Measurements from ENCODE around the gene CACNA2D4. TPM values are rescaled to one million over a fixed set of nuclear protein-coding genes. Genes with fewer than 3 reads are reported as not detected.

The CACNA2D4 gene
- total and polyA plus RNA-seq, 2 of the 13 experiments (the other 11 are each of a cell fraction or from before 2014, with no cell fraction given), result 14.2 to 136 TPM

DNA sequence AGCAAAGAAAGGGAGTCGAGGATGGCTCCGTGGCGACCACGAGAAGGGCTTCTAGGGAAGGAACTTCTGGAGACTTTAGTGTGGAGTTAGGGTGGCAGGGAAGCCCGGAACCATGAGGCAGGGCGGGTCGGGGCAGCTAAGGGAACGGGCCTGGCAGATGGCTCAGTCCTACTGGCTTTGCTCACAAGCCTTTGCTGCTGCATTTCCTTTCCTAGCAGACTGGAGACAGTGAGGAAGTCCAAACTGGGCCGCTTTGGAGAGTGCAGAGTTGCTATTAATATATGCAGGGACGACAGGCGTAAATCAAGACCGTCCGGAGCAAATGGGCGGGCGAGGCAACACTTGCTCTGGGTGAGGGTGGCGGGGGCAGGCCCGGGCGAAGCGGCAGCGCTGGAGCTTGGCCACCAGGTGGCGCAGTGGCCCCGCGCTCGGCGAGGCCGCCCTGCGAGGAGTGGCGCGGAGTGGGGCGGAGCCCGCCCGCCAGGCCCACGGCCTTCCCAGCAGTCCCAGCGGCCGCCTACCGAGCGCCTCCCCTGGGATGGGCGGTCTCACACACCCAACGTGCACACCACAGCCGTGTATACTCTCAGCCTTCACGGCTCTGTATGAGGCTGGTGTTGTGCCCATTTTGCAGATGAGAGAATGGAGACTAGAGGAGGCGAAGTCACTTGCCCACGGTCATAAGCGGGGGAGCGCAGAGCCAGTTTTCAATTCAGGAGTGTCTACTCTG lies 122.5 kb downstream of the CACNA2D4 start (continued):
- peak; percentile 78 for TF ChIP-seq TARDBP (CRISPR knock-in tag; IDR thresholded peaks at IDR 0.05)
- TF ChIP-seq ZNF552 (CRISPR knock-in tag; IDR thresholded peaks at IDR 0.05; ENCODE audit: borderline replicate concordance), result no peak
- TF ChIP-seq, protein P1, sequence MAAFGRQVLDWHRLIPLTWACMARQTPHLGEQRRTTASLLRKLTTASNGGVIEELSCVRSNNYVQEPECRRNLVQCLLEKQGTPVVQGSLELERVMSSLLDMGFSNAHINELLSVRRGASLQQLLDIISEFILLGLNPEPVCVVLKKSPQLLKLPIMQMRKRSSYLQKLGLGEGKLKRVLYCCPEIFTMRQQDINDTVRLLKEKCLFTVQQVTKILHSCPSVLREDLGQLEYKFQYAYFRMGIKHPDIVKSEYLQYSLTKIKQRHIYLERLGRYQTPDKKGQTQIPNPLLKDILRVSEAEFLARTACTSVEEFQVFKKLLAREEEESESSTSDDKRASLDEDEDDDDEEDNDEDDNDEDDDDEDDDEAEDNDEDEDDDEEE (CRISPR knock-in tag; IDR thresholded peaks at IDR 0.05), result no peak
- no peak for TF ChIP-seq RARG (CRISPR knock-in tag; IDR thresholded peaks at IDR 0.05; ENCODE audit: low read depth)
- TF ChIP-seq, protein P2, sequence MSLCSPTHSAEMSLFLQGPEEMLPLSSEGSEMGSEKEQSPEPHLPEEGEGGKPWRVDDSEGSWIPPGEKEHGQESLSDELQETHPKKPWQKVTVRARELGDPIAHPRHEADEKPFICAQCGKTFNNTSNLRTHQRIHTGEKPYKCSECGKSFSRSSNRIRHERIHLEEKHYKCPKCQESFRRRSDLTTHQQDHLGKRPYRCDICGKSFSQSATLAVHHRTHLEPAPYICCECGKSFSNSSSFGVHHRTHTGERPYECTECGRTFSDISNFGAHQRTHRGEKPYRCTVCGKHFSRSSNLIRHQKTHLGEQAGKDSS (CRISPR knock-in tag; IDR thresholded peaks at IDR 0.05; ENCODE audit: borderline replicate concordance, low read depth), result peak; percentile 71; the same call in 1 of the 2 replicates
- TF ChIP-seq, protein P3, sequence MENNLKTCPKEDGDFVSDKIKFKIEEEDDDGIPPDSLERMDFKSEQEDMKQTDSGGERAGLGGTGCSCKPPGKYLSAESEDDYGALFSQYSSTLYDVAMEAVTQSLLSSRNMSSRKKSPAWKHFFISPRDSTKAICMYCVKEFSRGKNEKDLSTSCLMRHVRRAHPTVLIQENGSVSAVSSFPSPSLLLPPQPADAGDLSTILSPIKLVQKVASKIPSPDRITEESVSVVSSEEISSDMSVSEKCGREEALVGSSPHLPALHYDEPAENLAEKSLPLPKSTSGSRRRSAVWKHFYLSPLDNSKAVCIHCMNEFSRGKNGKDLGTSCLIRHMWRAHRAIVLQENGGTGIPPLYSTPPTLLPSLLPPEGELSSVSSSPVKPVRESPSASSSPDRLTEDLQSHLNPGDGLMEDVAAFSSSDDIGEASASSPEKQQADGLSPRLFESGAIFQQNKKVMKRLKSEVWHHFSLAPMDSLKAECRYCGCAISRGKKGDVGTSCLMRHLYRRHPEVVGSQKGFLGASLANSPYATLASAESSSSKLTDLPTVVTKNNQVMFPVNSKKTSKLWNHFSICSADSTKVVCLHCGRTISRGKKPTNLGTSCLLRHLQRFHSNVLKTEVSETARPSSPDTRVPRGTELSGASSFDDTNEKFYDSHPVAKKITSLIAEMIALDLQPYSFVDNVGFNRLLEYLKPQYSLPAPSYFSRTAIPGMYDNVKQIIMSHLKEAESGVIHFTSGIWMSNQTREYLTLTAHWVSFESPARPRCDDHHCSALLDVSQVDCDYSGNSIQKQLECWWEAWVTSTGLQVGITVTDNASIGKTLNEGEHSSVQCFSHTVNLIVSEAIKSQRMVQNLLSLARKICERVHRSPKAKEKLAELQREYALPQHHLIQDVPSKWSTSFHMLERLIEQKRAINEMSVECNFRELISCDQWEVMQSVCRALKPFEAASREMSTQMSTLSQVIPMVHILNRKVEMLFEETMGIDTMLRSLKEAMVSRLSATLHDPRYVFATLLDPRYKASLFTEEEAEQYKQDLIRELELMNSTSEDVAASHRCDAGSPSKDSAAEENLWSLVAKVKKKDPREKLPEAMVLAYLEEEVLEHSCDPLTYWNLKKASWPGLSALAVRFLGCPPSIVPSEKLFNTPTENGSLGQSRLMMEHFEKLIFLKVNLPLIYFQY (CRISPR knock-in tag; IDR thresholded peaks at IDR 0.05; ENCODE audit: borderline replicate concordance), result peak; percentile 72
- TF ChIP-seq ZNF83 (CRISPR knock-in tag; IDR thresholded peaks at IDR 0.05; ENCODE audit: borderline replicate concordance), result no peak; the same call in 1 of the 2 replicates
- no peak for TF ChIP-seq NR2F1 (CRISPR knock-in tag; IDR thresholded peaks at IDR 0.05)
- TF ChIP-seq ZSCAN30 (CRISPR knock-in tag; IDR thresholded peaks at IDR 0.05), result no peak
- TF ChIP-seq IRF2 (CRISPR knock-in tag; IDR thresholded peaks at IDR 0.05), result no peak
- TF ChIP-seq IKZF1 (IDR thresholded peaks at IDR 0.05), result no peak
- TF ChIP-seq, protein P4, sequence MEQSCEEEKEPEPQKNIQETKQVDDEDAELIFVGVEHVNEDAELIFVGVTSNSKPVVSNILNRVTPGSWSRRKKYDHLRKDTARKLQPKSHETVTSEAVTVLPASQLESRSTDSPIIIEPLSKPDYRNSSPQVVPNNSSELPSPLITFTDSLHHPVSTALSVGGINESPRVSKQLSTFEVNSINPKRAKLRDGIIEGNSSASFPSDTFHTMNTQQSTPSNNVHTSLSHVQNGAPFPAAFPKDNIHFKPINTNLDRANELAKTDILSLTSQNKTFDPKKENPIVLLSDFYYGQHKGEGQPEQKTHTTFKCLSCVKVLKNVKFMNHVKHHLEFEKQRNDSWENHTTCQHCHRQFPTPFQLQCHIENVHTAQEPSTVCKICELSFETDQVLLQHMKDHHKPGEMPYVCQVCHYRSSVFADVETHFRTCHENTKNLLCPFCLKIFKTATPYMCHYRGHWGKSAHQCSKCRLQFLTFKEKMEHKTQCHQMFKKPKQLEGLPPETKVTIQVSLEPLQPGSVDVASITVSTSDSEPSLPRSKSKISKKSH (CRISPR knock-in tag; IDR thresholded peaks at IDR 0.05; ENCODE audit: borderline replicate concordance), result no peak
- no peak for TF ChIP-seq MZF1 (CRISPR knock-in tag; IDR thresholded peaks at IDR 0.05; ENCODE audit: borderline replicate concordance)
- TF ChIP-seq, protein P5, sequence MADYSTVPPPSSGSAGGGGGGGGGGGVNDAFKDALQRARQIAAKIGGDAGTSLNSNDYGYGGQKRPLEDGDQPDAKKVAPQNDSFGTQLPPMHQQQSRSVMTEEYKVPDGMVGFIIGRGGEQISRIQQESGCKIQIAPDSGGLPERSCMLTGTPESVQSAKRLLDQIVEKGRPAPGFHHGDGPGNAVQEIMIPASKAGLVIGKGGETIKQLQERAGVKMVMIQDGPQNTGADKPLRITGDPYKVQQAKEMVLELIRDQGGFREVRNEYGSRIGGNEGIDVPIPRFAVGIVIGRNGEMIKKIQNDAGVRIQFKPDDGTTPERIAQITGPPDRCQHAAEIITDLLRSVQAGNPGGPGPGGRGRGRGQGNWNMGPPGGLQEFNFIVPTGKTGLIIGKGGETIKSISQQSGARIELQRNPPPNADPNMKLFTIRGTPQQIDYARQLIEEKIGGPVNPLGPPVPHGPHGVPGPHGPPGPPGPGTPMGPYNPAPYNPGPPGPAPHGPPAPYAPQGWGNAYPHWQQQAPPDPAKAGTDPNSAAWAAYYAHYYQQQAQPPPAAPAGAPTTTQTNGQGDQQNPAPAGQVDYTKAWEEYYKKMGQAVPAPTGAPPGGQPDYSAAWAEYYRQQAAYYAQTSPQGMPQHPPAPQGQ (CRISPR knock-in tag; IDR thresholded peaks at IDR 0.05; ENCODE audit: borderline replicate concordance), result no peak
- no peak for TF ChIP-seq ZNF644 (CRISPR knock-in tag; IDR thresholded peaks at IDR 0.05; ENCODE audit: low read depth)
- TF ChIP-seq, protein P6, sequence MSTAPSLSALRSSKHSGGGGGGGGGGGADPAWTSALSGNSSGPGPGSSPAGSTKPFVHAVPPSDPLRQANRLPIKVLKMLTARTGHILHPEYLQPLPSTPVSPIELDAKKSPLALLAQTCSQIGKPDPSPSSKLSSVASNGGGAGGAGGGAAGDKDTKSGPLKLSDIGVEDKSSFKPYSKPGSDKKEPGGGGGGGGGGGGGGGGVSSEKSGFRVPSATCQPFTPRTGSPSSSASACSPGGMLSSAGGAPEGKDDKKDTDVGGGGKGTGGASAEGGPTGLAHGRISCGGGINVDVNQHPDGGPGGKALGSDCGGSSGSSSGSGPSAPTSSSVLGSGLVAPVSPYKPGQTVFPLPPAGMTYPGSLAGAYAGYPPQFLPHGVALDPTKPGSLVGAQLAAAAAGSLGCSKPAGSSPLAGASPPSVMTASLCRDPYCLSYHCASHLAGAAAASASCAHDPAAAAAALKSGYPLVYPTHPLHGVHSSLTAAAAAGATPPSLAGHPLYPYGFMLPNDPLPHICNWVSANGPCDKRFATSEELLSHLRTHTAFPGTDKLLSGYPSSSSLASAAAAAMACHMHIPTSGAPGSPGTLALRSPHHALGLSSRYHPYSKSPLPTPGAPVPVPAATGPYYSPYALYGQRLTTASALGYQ (CRISPR knock-in tag; IDR thresholded peaks at IDR 0.05), result no peak
- TF ChIP-seq ZNF333 (CRISPR knock-in tag; IDR thresholded peaks at IDR 0.05; ENCODE audit: borderline replicate concordance), result no peak
